HepG2 (cell line): Measurements from ENCODE around the gene FAM187B. TPM values are rescaled to one million over a fixed set of nuclear protein-coding genes. Genes with fewer than 3 reads are reported as not detected.

ENCODE experiments used
- GATAD2A ChIP-seq: IDR thresholded peaks from 2 replicates; pipeline ENCODE4 v1.6.1; 2016
- GMEB2 ChIP-seq: IDR thresholded peaks from 2 replicates; pipeline ENCODE4 v1.6.1; 2016; ENCODE audit warnings: missing biosample characterization, missing genetic modification reagents, low read depth
- HOMEZ ChIP-seq: IDR thresholded peaks from 2 replicates; pipeline ENCODE4 v1.6.1; 2016; ENCODE audit warnings: low read depth
- IRF1 ChIP-seq: sonication (generic); formaldehyde crosslinking; IDR thresholded peaks from 2 replicates; pipeline ENCODE4 v1.4.0; 2020; ENCODE audit warnings: low read depth, mild to moderate bottlenecking, missing genetic modification reagents
- KLF12 ChIP-seq: sonication (generic); formaldehyde crosslinking; IDR thresholded peaks from 2 replicates; pipeline ENCODE4 v1.4.0; 2020; ENCODE audit warnings: missing genetic modification reagents, borderline replicate concordance
- RAD21 ChIP-seq: fragments of 450-650 bp; formaldehyde crosslinking; IDR thresholded peaks from 2 replicates; pipeline ENCODE4 v1.5.0; 2020; ENCODE audit warnings: mild to moderate bottlenecking
- RAD51 ChIP-seq: fragments of 450-650 bp; IDR thresholded peaks from 2 replicates; pipeline ENCODE4 v1.6.1; 2016; ENCODE audit warnings: borderline replicate concordance
- TMF1 ChIP-seq: sonication (generic); formaldehyde crosslinking; IDR thresholded peaks from 2 replicates; pipeline ENCODE4 v1.8.1; 2022; ENCODE audit warnings: low read depth, missing genetic modification reagents
- ZFP91 ChIP-seq: sonication (generic); formaldehyde crosslinking; IDR thresholded peaks from 2 replicates; pipeline ENCODE4 v1.9.0; 2022; ENCODE audit warnings: missing genetic modification reagents, mild to moderate bottlenecking, borderline replicate concordance
- ZNF138 ChIP-seq: sonication (generic); formaldehyde crosslinking; IDR thresholded peaks from 2 replicates; pipeline ENCODE4 v1.5.0; 2020; ENCODE audit warnings: mild to moderate bottlenecking, low read depth, missing genetic modification reagents
- ZNF280B ChIP-seq: sonication (generic); formaldehyde crosslinking; IDR thresholded peaks from 2 replicates; pipeline ENCODE4 v1.5.0; 2020; ENCODE audit warnings: missing genetic modification reagents, mild to moderate bottlenecking, borderline replicate concordance
- ZNF317 ChIP-seq: sonication (generic); formaldehyde crosslinking; IDR thresholded peaks from 2 replicates; pipeline ENCODE4 v1.5.0; 2020; ENCODE audit warnings: mild to moderate bottlenecking, missing genetic modification reagents
- ZNF501 ChIP-seq: sonication (generic); formaldehyde crosslinking; IDR thresholded peaks from 2 replicates; pipeline ENCODE4 v1.5.1; 2020; ENCODE audit warnings: mild to moderate bottlenecking, moderate library complexity, missing genetic modification reagents
- ZNF563 ChIP-seq: sonication (generic); formaldehyde crosslinking; IDR thresholded peaks from 2 replicates; pipeline ENCODE4 v1.8.0; 2022; ENCODE audit warnings: mild to moderate bottlenecking, moderate library complexity, missing genetic modification reagents
- ZNF660 ChIP-seq: sonication (generic); formaldehyde crosslinking; IDR thresholded peaks from 2 replicates; pipeline ENCODE4 v1.5.1; 2020; ENCODE audit warnings: mild to moderate bottlenecking, low read depth, missing genetic modification reagents, borderline replicate concordance
- polyA plus RNA-seq, 8 experiments: library from polyadenylated mRNA; depleted of rRNA in 3 of 8; stranded (reverse) in 7 of 8; unstranded in 1 of 8; fragments of >200 nt; fragmentation: Illumina TruSeq in 4 of 8; extraction: Trizol in 4 of 8; gene quantifications; 2 replicates each; pipeline versions ENCODE4 v1.2.1 to v1.2.3, GENCODE V29; 2011 to 2016; ENCODE audit warnings: low read depth in 4 of 8, missing spikeins in 1 of 8, mixed read lengths in 1 of 8; ENCODE audit not compliant: insufficient read depth in 1 of 8
- total RNA-seq, 5 experiments: library from RNA; depleted of rRNA; stranded (reverse); fragments of >200 nt; fragmentation: Illumina TruSeq; extraction: Trizol; gene quantifications; 2 replicates each; pipeline ENCODE4 v1.2.3, GENCODE V29; 2016; ENCODE audit warnings: low read depth in 1 of 5
- TF ChIP-seq, protein P1 (sequence below): sonication (generic); formaldehyde crosslinking; IDR thresholded peaks from 2 replicates; pipeline ENCODE4 v1.5.1; 2020; ENCODE audit warnings: mild to moderate bottlenecking, moderate library complexity, missing genetic modification reagents
- TF ChIP-seq, protein P2 (sequence below): sonication (generic); formaldehyde crosslinking; IDR thresholded peaks from 2 replicates; pipeline ENCODE4 v1.9.0; 2022; ENCODE audit warnings: low read depth, missing genetic modification reagents

The FAM187B gene
- total and polyA plus RNA-seq, 2 of the 13 experiments (the other 11 are each of a cell fraction or from before 2014, with no cell fraction given), result not detected

DNA sequence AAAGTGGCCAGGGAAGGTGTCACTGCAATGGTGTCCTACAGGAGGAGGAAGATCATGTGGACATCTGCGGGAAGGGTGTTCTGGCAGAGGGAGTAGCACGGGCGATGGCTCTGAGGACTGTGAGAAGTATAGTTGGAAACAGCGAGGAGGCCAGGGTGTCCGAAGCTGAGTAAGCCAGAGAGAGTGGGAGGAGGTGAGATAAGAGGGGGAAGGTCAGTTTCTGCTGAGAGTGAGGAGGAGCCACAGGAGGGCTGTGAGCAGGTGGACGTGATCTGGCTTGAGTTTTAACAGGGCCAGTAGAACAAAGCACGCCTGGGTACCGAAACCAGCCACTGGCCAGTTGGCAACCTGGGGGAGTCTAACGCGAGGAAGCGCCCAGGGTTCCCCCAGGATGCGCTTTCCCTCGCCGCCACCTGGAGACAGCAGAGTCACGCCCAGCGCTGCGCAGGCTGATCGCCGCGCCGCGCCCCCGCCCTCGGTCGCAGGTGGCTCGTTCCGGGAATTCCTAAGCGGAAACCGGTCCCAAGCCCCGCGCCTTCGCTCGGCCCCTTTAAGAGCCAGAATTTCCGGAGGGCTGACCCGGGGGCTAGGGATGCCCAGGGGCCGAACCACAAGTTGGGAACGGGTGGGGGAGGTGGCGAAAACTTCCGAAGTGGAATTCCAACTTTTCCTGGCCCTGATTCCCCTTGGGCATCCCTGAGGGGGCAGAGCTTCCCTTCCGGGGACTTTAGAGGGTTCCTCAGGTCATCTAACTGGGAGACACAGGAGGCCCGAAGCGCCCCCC, 19.2 kb upstream of the FAM187B start (continued):
- TF ChIP-seq ZNF660 (CRISPR knock-in tag) (no peak), ZNF317 (CRISPR knock-in tag) (0 out of 2 replicates have a peak, but pooled peaks have one; percentile 28), IRF1 (0 out of 2 replicates have a peak, but pooled peaks have one; percentile 34), HOMEZ (CRISPR knock-in tag) (no peak), RAD21 (peak; percentile 84), TMF1 (CRISPR knock-in tag) (no peak), GATAD2A (CRISPR knock-in tag) (peak; percentile 52), KLF12 (peak; percentile 89), GMEB2 (no peak), ZNF280B (no peak), ZFP91 (CRISPR knock-in tag) (peak; percentile 99), ZNF563 (no peak), ZNF138 (no peak), ZNF501 (CRISPR knock-in tag) (peak; percentile 55), RAD51 (no peak)
- TF ChIP-seq, protein P1, sequence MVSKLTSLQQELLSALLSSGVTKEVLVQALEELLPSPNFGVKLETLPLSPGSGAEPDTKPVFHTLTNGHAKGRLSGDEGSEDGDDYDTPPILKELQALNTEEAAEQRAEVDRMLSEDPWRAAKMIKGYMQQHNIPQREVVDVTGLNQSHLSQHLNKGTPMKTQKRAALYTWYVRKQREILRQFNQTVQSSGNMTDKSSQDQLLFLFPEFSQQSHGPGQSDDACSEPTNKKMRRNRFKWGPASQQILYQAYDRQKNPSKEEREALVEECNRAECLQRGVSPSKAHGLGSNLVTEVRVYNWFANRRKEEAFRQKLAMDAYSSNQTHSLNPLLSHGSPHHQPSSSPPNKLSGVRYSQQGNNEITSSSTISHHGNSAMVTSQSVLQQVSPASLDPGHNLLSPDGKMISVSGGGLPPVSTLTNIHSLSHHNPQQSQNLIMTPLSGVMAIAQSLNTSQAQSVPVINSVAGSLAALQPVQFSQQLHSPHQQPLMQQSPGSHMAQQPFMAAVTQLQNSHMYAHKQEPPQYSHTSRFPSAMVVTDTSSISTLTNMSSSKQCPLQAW, result peak; percentile 11; the same call in 1 of the 2 replicates
- TF ChIP-seq, protein P2, sequence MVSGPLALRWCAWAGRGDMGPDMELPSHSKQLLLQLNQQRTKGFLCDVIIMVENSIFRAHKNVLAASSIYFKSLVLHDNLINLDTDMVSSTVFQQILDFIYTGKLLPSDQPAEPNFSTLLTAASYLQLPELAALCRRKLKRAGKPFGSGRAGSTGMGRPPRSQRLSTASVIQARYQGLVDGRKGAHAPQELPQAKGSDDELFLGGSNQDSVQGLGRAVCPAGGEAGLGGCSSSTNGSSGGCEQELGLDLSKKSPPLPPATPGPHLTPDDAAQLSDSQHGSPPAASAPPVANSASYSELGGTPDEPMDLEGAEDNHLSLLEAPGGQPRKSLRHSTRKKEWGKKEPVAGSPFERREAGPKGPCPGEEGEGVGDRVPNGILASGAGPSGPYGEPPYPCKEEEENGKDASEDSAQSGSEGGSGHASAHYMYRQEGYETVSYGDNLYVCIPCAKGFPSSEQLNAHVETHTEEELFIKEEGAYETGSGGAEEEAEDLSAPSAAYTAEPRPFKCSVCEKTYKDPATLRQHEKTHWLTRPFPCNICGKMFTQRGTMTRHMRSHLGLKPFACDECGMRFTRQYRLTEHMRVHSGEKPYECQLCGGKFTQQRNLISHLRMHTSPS, result peak; percentile 58; the same call in 1 of the 2 replicates
